SU-DHL-6 (cell line): ENCODE data around the gene TBK1.

ENCODE experiments used
- CTCF ChIP-seq: fragments of 200-600 bp; sonication (generic); IDR thresholded peaks from one replicate; pipeline ENCODE4 v1.5.1; 2017; ENCODE audit warnings: antibody characterized with exemption, mild to moderate bottlenecking, low read length, moderate library complexity; ENCODE audit not compliant: insufficient read depth, poor library complexity, severe bottlenecking
- EZH2phosphoT487 ChIP-seq: fragments of 200-600 bp; sonication (generic), shearing (Covaris generic); conservative IDR thresholded peaks from 2 replicates; pipeline ENCODE4 v1.6.1; 2018; ENCODE audit warnings: mild to moderate bottlenecking, antibody characterized with exemption, low read length, moderate library complexity, mixed read lengths

DNA sequence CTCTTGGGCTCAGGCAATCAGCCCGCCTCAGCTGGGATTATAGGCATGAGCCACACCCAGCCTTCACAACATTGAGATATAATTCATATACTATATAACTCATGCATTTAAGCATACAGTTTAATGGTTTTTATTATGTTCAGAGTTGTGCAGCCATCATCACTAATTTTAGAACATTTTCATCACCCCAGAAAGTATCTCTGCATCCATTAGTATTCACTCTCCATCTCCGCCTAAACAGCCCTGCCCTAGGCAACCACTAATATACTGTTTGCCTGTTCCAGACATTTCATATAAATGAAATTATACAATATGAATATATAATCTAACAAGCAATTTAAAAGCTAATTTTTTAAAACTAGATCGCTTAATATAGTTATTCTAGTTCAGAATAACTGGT, 34.7 kb downstream of the TBK1 start:
- no peak for TF ChIP-seq CTCF
- TF ChIP-seq EZH2phosphoT487, result no peak
